Measurements from ENCODE around the gene MOV10L1. TPM values are rescaled to one million over a fixed set of nuclear protein-coding genes. Genes with fewer than 3 reads are reported as not detected.
A peak's percentile ranks its signal among the peaks of the same experiment; 100 is the strongest.
"Not testable (repeated sequence)": the region's sequence is repeated elsewhere in the genome, so short reads cannot be mapped to it uniquely, and the experiment has no call there.

MOV10L1 gene
- total RNA-seq, 1 donor from 2014 or later, result 1.0 TPM

GRCh38 chr22:50138988-50139387 is 49.2 kb downstream of the MOV10L1 start:
- DNase-seq, result no peak

GRCh38 chr22:50139843-50140415 is 50.1 kb downstream of the MOV10L1 start:
- DNase-seq, result no peak

GRCh38 chr22:50140615-50141014 is 50.8 kb downstream of the MOV10L1 start:
- DNase-seq, result no peak

GRCh38 chr22:50141462-50141861 is 51.7 kb downstream of the MOV10L1 start:
- DNase-seq, result no peak

GRCh38 chr22:50141891-50142363 is 52.1 kb downstream of the MOV10L1 start:
- DNase-seq, result no peak

- DNase-seq, result no peak
Observed at GRCh38 chr22:50143096-50143495, 53.3 kb downstream of the MOV10L1 start.

- DNase-seq, result no peak
Observed at GRCh38 chr22:50144005-50144614, 54.3 kb downstream of the MOV10L1 start.

- no peak for DNase-seq
Observed at GRCh38 chr22:50145721-50146438, 56.1 kb downstream of the MOV10L1 start.

- DNase-seq, result peak; percentile 82
Observed at GRCh38 chr22:50146439-50147238, 56.8 kb downstream of the MOV10L1 start.

GRCh38 chr22:50147258-50148165 is 57.7 kb downstream of the MOV10L1 start:
- DNase-seq, result not testable (repeated sequence)

GRCh38 chr22:50148166-50148500 is 58.3 kb downstream of the MOV10L1 start:
- DNase-seq, result no peak

GRCh38 chr22:50148991-50149721 is 59.4 kb downstream of the MOV10L1 start:
- peak; percentile 59 for DNase-seq

- DNase-seq, result no peak
Observed at GRCh38 chr22:50150161-50151129, 60.6 kb downstream of the MOV10L1 start.

- DNase-seq, result no peak
Observed at GRCh38 chr22:50151571-50152537, 62.0 kb downstream of the MOV10L1 start.

GRCh38 chr22:50153056-50153755 is 63.4 kb downstream of the MOV10L1 start:
- no peak for DNase-seq

GRCh38 chr22:50153756-50154140 is 63.9 kb downstream of the MOV10L1 start:
- DNase-seq, result no peak

- peak; percentile 50 for DNase-seq
Observed at GRCh38 chr22:50157709-50158375, 68.0 kb downstream of the MOV10L1 start.

Data from tongue (tissue), 2 donors.